Gastrocnemius medialis (tissue), 4 donors: ENCODE data around the gene TLL2. TPM values are rescaled to one million over a fixed set of nuclear protein-coding genes. Genes with fewer than 3 reads are reported as not detected.
A peak's percentile ranks its signal among the peaks of the same experiment; 100 is the strongest.

Experiments used
- ATAC-seq, 2 donors: fragments of 150-250 bp; one replicate each; pipeline ENCODE4 v1.9.1; 2016
- DNase-seq, 2 donors: peaks; one replicate each; pipeline ENCODE4 v3.0.0-alpha.2; 2019
- H3K27ac ChIP-seq, 4 donors: fragments of 200-600 bp; sonication (generic); 1 replicate in 1 of 4; 2 replicates in 3 of 4; pipeline ENCODE4 v1.5.1; 2016 to 2018; ENCODE audit warnings: mild to moderate bottlenecking in 2 of 4, moderate library complexity in 1 of 4
- H3K27me3 ChIP-seq, 3 donors: fragments of 200-600 bp; sonication (generic) in 2 of 3; 1 replicate in 1 of 3; 2 replicates in 2 of 3; pipeline versions ENCODE4 v1.5.1 to v1.6.0; 2016 to 2019; ENCODE audit warnings: mild to moderate bottlenecking in 1 of 3, moderate library complexity in 1 of 3
- H3K36me3 ChIP-seq, 2 donors: fragments of 200-600 bp; sonication (generic) in 1 of 2; one replicate each; pipeline ENCODE4 v1.5.1; 2017 to 2018
- H3K4me1 ChIP-seq, 2 donors: fragments of 200-600 bp; sonication (generic) in 1 of 2; one replicate each; pipeline ENCODE4 v1.5.1; 2016 to 2017; ENCODE audit warnings: mild to moderate bottlenecking in 2 of 2
- H3K4me3 ChIP-seq, 4 donors: fragments of 200-600 bp; sonication (generic) in 3 of 4; 1 replicate in 1 of 4; 2 replicates in 3 of 4; pipeline ENCODE4 v1.5.1; 2016 to 2019; ENCODE audit warnings: mild to moderate bottlenecking in 2 of 4
- H3K9me3 ChIP-seq, 3 donors: fragments of 200-600 bp; sonication (generic) in 2 of 3; 1 replicate in 1 of 3; 2 replicates in 2 of 3; pipeline ENCODE4 v1.5.1; 2016 to 2019
- CTCF ChIP-seq, 5 experiments: fragments of 450-650 bp in 3 of 5; fragments of 200-600 bp in 2 of 5; sonication (generic) in 2 of 5; IDR thresholded peaks in 4 of 5; conservative IDR thresholded peaks in 1 of 5; 1 replicate in 4 of 5; 2 replicates in 1 of 5; pipeline ENCODE4 v1.5.1; 2016 to 2019; ENCODE audit warnings: antibody characterized with exemption in 5 of 5, mild to moderate bottlenecking in 3 of 5, moderate library complexity in 3 of 5
- POLR2A ChIP-seq, 2 donors: fragments of 450-650 bp; IDR thresholded peaks; one replicate each; pipeline ENCODE4 v1.6.1; 2017; ENCODE audit warnings: antibody characterized with exemption in 2 of 2, mild to moderate bottlenecking in 2 of 2, moderate library complexity in 2 of 2
- in situ Hi-C, 4 donors: fragments of 200-750 bp; cut with MboI; loops; one replicate each; pipeline versions ENCODE4 v1.15.0 to v1.8.0; 2017; ENCODE audit warnings: low sequenced_read_pairs in 4 of 4
- intact Hi-C: fragments of 100-400 bp; cut with DNase I; formaldehyde crosslinking; loops from one replicate; pipeline ENCODE4 v1.15.1; 2023; ENCODE audit warnings: low total_unique reads
- total RNA-seq, 4 donors: library from RNA; depleted of rRNA; stranded (reverse); fragments of >200 nt; gene quantifications; one replicate each; pipeline versions ENCODE4 v1.1.0 to v1.2.3, GENCODE V29; 2016

Gene TLL2
- total RNA-seq, 4 donors from 2014 or later: 0.10 to 1.0 (median 0.44) TPM; not detected in 1

DNA sequence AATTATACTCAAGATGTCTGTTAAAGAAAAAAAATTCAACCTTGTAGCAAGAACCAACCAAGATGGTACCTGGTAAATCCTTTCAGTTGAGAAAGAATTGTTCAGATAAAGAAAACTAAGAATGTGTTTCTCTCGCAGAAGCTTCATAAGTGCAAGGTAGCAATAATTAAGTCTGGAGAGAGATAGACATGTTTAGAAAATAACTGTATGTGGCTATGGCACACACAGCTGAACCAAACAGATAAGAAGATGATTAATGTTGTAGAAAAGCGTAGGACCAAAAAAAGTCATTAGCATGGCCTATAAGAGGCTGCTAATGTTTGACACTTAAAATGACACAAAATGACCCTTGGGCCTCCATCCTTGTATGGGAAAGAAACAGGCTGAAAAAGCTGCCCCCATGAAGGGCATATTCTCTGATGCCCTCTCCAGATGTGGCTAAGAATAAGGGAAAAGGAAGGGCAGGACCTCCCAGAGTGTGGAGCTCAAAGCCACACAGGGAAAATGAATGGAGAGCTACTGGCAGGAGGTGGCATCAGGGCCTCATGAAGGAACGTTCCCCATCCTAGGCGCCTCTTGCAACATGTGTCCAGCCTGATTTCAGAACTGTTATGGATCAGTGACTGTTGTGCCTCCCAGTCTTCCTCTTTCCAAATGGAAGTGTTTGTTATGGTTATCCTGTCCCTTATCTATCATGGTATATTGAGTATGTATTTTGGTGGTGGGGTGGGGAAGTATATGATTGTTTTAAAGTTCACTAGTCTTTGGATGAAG lies 30.7 kb downstream of the TLL2 start:
- in situ Hi-C loops (no loop called here), intact Hi-C loops (no loop called here)
- Histone ChIP-seq H3K27ac (no peak overlapping the region), H3K36me3 (no peaks in the 10 kb centered on the region), H3K4me1 (no peaks in the 10 kb centered on the region), H3K4me3 (no peak overlapping the region), H3K27me3 (no peaks in the 10 kb centered on the region), H3K9me3 (no peaks in the 10 kb centered on the region)
- ATAC-seq: no peak
- DNase-seq: no peak
- TF ChIP-seq CTCF (IDR thresholded peaks at IDR 0.05 in 4 of 5, conservative IDR thresholded peaks at IDR 0.05 in 1 of 5): no peak
- TF ChIP-seq POLR2A (IDR thresholded peaks at IDR 0.05): no peak

DNA sequence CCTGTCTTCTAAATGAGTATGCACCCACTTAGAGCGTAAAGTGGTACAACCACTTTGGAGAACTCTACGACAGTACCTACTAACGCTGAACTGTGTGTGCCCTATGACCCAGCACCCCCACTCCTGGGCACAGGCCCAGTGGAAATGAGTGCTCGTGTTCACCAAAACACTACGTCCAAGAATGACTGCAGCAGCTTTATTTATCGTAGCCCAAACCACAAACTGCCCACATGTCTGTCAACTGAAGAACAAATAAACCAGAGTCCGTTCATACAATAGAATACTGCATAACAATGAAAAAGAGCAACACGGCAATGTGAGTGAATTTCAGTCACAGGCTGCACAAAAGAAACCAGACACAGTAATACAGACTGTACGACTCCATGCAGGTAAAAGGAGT lies 35.4 kb downstream of the TLL2 start:
- no peaks in the 10 kb centered on the region for H3K27me3 ChIP-seq
- TF ChIP-seq POLR2A (IDR thresholded peaks at IDR 0.05): no peak
- TF ChIP-seq CTCF (IDR thresholded peaks at IDR 0.05 in 4 of 5, conservative IDR thresholded peaks at IDR 0.05 in 1 of 5): no peak
- no peaks in the 10 kb centered on the region for H3K9me3 ChIP-seq
- H3K36me3 ChIP-seq: no peaks in the 10 kb centered on the region
- no peak overlapping the region for H3K27ac ChIP-seq
- no peak for ATAC-seq
- no peak overlapping the region for H3K4me3 ChIP-seq
- intact Hi-C loops (no loop called here), in situ Hi-C loops (no loop called here)
- DNase-seq: no peak
- H3K4me1 ChIP-seq: no peaks in the 10 kb centered on the region

GRCh38 chr10:96473866-96474265 lies 39.9 kb downstream of the TLL2 start:
- TF ChIP-seq POLR2A (IDR thresholded peaks at IDR 0.05) (no peak), CTCF (IDR thresholded peaks at IDR 0.05 in 4 of 5, conservative IDR thresholded peaks at IDR 0.05 in 1 of 5) (no peak)
- Histone ChIP-seq H3K9me3 (no peaks in the 10 kb centered on the region), H3K4me3 (no peak overlapping the region), H3K27me3 (no peaks in the 10 kb centered on the region), H3K27ac (no peak overlapping the region), H3K4me1 (no peaks in the 10 kb centered on the region), H3K36me3 (no peaks in the 10 kb centered on the region)
- ATAC-seq (no peak), DNase-seq (no peak)
- intact Hi-C loops: no loop called here
- in situ Hi-C loops: no loop called here

DNA sequence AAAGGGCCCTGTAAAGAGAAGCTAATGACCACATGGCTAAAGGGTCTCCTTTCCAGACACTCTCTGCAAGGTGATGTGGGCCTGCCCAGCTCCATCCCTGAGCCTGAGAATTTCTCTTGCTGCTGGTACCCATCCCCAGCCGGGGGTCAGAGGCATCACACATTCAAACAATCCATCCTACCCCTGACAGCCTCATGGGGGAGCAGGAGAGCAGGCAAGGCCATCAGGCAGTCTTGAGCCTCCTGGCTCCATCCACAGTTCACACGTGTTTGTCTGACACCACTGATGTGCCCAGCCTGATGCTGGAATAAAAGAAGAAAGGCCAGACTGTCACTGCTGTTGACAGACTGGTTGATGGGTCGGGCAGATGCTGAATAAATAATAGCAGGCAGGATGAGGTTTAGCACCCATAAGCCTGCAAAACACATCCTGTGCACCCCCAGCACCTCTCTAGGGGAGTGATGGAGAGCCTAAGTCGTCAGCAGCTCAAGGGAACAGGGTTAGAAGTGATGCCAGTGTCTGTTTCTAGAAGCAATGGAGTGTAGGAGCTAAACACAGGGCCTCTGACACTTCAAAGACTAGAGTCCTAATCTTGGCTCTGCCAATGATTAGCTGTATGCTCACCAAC lies 43.5 kb downstream of the TLL2 start:
- peak in 1 of 2 donors; percentile 39 for ATAC-seq
- Histone ChIP-seq H3K27ac (no peak overlapping the region), H3K4me1 (no peaks in the 10 kb centered on the region), H3K9me3 (no peaks in the 10 kb centered on the region), H3K36me3 (no peaks in the 10 kb centered on the region), H3K4me3 (no peak overlapping the region), H3K27me3 (no peaks in the 10 kb centered on the region)
- in situ Hi-C loops (no loop called here), intact Hi-C loops (no loop called here)
- TF ChIP-seq CTCF (IDR thresholded peaks at IDR 0.05 in 4 of 5, conservative IDR thresholded peaks at IDR 0.05 in 1 of 5) (peak in 3 of 5 experiments; percentile 12 to 36 (median 27)), POLR2A (IDR thresholded peaks at IDR 0.05) (no peak)
- no peak for DNase-seq
